H7 (cell line): Measurements from ENCODE around the gene CCDC80. TPM values are rescaled to one million over a fixed set of nuclear protein-coding genes. Genes with fewer than 3 reads are reported as not detected.

Experiments used
- DNase-seq: peaks from one replicate; pipeline ENCODE4 v3.0.0; 2012
- H3K27me3 ChIP-seq: 2 replicates; pipeline ENCODE4 v1.6.0; 2011; ENCODE audit warnings: mild to moderate bottlenecking, low read length; ENCODE audit not compliant: control insufficient read depth, insufficient read depth
- H3K36me3 ChIP-seq: replicated peaks from 2 replicates; pipeline ENCODE4 v1.5.1; 2011; ENCODE audit warnings: low read length; ENCODE audit not compliant: control insufficient read depth, insufficient read depth
- H3K4me3 ChIP-seq: 2 replicates; pipeline ENCODE4 v1.5.1; 2011; ENCODE audit warnings: low read depth, mild to moderate bottlenecking, control low read depth, low read length, moderate library complexity; ENCODE audit not compliant: insufficient read depth
- total RNA-seq: library from RNA; depleted of rRNA; stranded (reverse); fragments of >200 nt; shearing (Covaris generic); gene quantifications from 2 replicates; pipeline ENCODE4 v1.2.3, GENCODE V29; 2014; rRNA removed

The CCDC80 gene
- 17.2 and 19.1 TPM in 2 replicates for total RNA-seq

- H3K4me3 ChIP-seq, result peak within 1 kb of the TSS; percentile 12; the same call in 1 of the 2 replicates
- H3K36me3 ChIP-seq, result no peaks in the 10 kb centered on the region
- H3K27me3 ChIP-seq, result no peaks in the 10 kb centered on the region
- no peak for DNase-seq
These were observed at the start of gene CCDC80 for GRCh38 chr3:112640930-112641801. Gene CCDC80, minus strand, starts transcription at chr3:112641143. Its CDS starts 1,238 bp downstream, at chr3:112639905.

GRCh38 chr3:112689989-112690388 lies 49.0 kb upstream of the CCDC80 start:
- Histone ChIP-seq H3K27me3 (no peaks in the 10 kb centered on the region), H3K36me3 (no peaks in the 10 kb centered on the region), H3K4me3 (no peak overlapping the region)
- no peak for DNase-seq

GRCh38 chr3:112689385-112689784 lies 48.4 kb upstream of the CCDC80 start:
- no peak for DNase-seq
- no peak overlapping the region for H3K4me3 ChIP-seq
- no peaks in the 10 kb centered on the region for H3K36me3 ChIP-seq
- no peaks in the 10 kb centered on the region for H3K27me3 ChIP-seq

GRCh38 chr3:112688819-112689218 lies 47.9 kb upstream of the CCDC80 start:
- no peaks in the 10 kb centered on the region for H3K36me3 ChIP-seq
- no peaks in the 10 kb centered on the region for H3K27me3 ChIP-seq
- no peak overlapping the region for H3K4me3 ChIP-seq
- DNase-seq, result no peak

- Histone ChIP-seq H3K4me3 (no peak overlapping the region), H3K27me3 (no peaks in the 10 kb centered on the region), H3K36me3 (no peaks in the 10 kb centered on the region)
- no peak for DNase-seq
These were observed 47.3 kb upstream of the CCDC80 start for GRCh38 chr3:112688085-112688769.

GRCh38 chr3:112687616-112688015 lies 46.7 kb upstream of the CCDC80 start:
- Histone ChIP-seq H3K36me3 (no peaks in the 10 kb centered on the region), H3K27me3 (no peaks in the 10 kb centered on the region), H3K4me3 (no peak overlapping the region)
- no peak for DNase-seq

GRCh38 chr3:112687211-112687610 lies 46.3 kb upstream of the CCDC80 start:
- Histone ChIP-seq H3K27me3 (no peaks in the 10 kb centered on the region), H3K4me3 (no peak overlapping the region), H3K36me3 (no peaks in the 10 kb centered on the region)
- no peak for DNase-seq

GRCh38 chr3:112685956-112686799 lies 45.2 kb upstream of the CCDC80 start:
- H3K36me3 ChIP-seq, result no peaks in the 10 kb centered on the region
- DNase-seq, result no peak
- no peak overlapping the region for H3K4me3 ChIP-seq
- H3K27me3 ChIP-seq, result no peaks in the 10 kb centered on the region

GRCh38 chr3:112685420-112685819 lies 44.5 kb upstream of the CCDC80 start:
- H3K36me3 ChIP-seq, result no peaks in the 10 kb centered on the region
- H3K4me3 ChIP-seq, result no peak overlapping the region
- H3K27me3 ChIP-seq, result no peaks in the 10 kb centered on the region
- DNase-seq, result no peak

- Histone ChIP-seq H3K36me3 (no peaks in the 10 kb centered on the region), H3K27me3 (no peaks in the 10 kb centered on the region), H3K4me3 (no peak overlapping the region)
- no peak for DNase-seq
These were observed 41.4 kb upstream of the CCDC80 start for GRCh38 chr3:112682361-112682760.

- no peak for DNase-seq
- Histone ChIP-seq H3K36me3 (no peaks in the 10 kb centered on the region), H3K27me3 (no peaks in the 10 kb centered on the region), H3K4me3 (no peak overlapping the region)
These were observed 40.9 kb upstream of the CCDC80 start for GRCh38 chr3:112681822-112682325.

GRCh38 chr3:112676659-112677234 lies 35.8 kb upstream of the CCDC80 start:
- Histone ChIP-seq H3K36me3 (no peaks in the 10 kb centered on the region), H3K27me3 (no peaks in the 10 kb centered on the region), H3K4me3 (no peak overlapping the region)
- DNase-seq, result peak; percentile 23

- Histone ChIP-seq H3K4me3 (no peak overlapping the region), H3K27me3 (no peaks in the 10 kb centered on the region), H3K36me3 (no peaks in the 10 kb centered on the region)
- DNase-seq, result no peak
These were observed 35.1 kb upstream of the CCDC80 start for GRCh38 chr3:112675943-112676535.

- Histone ChIP-seq H3K36me3 (no peaks in the 10 kb centered on the region), H3K4me3 (no peak overlapping the region), H3K27me3 (no peaks in the 10 kb centered on the region)
- DNase-seq, result no peak
These were observed 34.4 kb upstream of the CCDC80 start for GRCh38 chr3:112675349-112675748.
